GM18526 (cell line): ENCODE results near the gene RCN1.

ENCODE experiments used
- POLR2A ChIP-seq: IDR thresholded peaks from 3 replicates; pipeline ENCODE4 v1.6.1; 2011; ENCODE audit not compliant: insufficient read length; ENCODE audit errors: extremely low read depth

The RCN1 gene

DNA sequence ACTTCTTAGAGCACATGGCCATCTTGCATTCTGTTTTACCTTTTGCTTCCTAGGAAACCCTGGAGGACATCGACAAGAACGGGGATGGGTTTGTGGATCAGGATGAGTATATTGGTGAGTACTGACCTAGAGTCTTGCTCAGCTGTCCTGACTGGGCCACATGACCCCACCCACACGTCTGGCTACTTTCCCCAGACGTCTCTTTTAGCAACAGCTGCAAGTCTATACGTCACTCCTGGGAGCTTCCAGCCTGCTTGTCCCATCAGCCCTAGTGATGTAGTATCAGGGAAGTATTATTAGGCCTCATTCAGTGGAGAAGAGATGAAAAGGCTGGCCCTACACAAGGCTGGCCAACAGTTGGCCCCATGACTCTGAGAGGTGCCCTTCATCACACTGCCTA lies 9.6 kb downstream of the RCN1 start:
- no peak for TF ChIP-seq POLR2A

DNA sequence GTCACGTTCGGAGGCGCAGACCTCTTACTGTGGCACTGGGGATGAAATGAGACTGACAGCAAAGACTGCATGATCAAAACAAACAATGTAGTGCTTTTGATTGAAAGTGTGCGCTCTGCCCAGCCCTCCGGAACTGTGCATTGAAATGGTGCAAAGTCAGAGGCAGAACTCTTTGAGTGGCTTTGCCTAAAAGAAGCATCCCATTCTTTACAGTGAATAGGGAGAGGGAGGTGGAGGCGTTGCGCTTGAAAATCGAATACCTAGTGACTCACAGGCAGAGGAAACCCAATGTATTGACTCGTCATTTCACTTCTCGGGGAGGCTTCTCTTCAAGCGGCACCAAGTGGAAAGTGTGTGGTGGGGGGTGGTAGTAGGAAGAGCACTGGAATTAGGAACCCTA lies 10.9 kb downstream of the RCN1 start:
- TF ChIP-seq POLR2A = no peak

DNA sequence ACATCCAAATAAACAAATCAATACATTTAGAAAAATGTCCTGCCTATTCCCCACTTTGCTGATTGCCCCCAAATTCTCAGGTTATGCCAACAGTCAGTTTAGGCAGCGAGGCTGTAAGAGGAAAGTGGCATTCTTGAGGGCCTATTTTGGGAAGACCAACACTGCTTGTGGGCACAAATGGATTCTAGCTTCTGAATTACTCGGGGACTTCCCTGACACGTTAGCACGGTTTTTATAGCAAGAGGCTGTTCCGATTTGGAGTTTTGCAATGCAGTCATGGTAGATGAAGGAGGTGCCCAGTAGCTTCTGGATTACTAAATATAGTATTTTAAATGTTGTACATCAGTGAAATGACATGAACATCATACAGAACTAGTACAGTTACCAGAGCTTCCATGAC lies 13.1 kb downstream of the RCN1 start:
- TF ChIP-seq POLR2A = no peak

GRCh38 chr11:32105871-32106560 lies 15.1 kb downstream of the RCN1 start:
- no peak for TF ChIP-seq POLR2A

GRCh38 chr11:32107647-32108046 lies 16.8 kb downstream of the RCN1 start:
- no peak for TF ChIP-seq POLR2A

- no peak for TF ChIP-seq POLR2A
Observed at GRCh38 chr11:32108576-32108975, 17.7 kb downstream of the RCN1 start.

DNA sequence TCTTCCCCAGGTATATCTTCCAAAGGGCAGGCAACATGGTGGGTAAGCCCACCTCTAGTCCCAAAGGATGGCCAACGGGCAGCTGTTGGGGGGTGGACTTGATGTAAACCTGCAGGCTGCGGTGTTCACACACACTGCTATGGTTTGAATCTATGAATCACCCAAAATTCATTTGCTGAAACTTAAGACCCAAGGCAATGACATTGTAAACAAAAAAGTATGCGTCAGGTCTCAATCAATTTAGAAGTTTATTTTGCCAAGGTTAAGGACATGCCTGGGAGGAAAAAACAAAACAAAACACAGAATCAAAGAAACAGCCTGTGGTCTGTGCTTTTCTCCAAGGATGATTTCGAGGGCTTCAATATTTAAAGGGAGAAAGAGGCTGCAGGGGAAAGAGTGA lies 18.3 kb downstream of the RCN1 start:
- no peak for TF ChIP-seq POLR2A

- TF ChIP-seq POLR2A = no peak
Observed at GRCh38 chr11:32109592-32109991, 18.7 kb downstream of the RCN1 start.

DNA sequence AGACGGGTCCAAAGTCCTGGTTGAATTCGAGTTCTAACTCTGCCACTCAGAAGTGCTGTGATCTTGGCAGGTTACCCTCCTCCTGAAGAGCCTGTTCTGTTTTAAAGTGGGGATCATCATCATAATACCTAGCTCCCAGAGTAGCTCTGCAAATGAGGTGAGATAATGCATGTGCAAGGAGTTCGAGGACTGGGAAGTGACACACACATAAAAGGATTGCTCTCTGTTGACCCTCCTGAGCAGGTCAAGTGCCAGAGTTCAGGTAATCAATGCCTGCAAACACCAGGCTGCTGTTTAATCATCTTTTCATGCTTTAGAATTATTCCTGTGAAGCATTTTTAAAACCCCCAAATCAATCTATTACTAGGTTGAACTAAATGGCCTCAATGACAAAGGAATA lies 19.9 kb downstream of the RCN1 start:
- no peak for TF ChIP-seq POLR2A

DNA sequence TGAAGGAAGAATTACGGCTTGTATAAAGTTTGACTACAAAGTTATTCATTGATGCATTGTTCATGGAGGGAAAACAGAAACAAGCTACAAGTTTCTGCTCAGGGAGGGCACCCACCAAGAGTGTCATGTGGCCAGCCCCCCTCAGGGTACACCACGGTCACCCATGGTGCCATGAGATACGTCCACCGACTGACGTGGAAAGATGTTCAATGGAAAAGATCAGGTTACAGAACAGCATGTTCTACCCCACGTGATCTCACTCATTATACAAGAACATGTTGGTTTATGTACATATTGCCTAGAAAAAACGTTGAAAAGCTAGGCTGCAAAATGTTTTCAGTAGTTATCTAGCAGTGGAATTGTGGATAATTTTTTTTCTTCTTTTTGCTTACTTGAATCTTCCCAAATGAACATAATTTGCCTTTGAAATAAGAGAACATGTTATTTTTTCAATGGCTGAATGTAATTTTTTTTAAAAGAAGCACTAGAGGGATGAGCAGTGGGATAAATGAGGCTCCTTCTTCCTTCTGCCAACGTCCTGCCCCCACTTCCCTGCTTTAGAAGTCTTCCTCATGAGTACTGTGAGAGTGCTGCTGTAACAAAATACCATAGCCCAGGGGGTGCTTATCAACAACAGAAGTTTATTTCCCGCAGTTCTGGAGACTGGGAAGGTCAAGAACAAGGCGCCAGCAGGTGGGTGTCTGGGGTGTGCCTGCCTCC lies 22.5 kb downstream of the RCN1 start:
- TF ChIP-seq POLR2A = no peak

GRCh38 chr11:32113920-32114203 lies 23.0 kb downstream of the RCN1 start:
- TF ChIP-seq POLR2A = no peak

DNA sequence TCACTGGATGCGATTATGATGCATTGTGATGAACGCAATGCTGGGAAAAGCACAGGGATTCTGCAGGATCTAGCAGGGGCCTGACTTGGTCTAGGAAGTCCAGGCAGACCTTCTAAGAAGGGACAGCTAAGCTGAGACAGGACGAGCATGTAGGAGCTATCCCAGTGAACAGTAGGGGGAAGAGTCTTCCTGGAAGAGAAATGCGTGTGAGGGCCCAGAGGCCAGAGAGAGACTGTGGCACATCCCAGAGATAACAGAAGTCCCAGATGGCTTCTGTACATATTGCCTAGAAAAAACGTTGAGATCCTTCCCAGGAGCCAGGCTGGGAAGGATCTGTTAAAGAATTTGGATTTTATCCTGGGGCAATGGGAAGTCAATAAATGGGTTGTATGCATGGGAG lies 24.6 kb downstream of the RCN1 start:
- TF ChIP-seq POLR2A = no peak

GRCh38 chr11:32116668-32117067 lies 25.8 kb downstream of the RCN1 start:
- TF ChIP-seq POLR2A = no peak

DNA sequence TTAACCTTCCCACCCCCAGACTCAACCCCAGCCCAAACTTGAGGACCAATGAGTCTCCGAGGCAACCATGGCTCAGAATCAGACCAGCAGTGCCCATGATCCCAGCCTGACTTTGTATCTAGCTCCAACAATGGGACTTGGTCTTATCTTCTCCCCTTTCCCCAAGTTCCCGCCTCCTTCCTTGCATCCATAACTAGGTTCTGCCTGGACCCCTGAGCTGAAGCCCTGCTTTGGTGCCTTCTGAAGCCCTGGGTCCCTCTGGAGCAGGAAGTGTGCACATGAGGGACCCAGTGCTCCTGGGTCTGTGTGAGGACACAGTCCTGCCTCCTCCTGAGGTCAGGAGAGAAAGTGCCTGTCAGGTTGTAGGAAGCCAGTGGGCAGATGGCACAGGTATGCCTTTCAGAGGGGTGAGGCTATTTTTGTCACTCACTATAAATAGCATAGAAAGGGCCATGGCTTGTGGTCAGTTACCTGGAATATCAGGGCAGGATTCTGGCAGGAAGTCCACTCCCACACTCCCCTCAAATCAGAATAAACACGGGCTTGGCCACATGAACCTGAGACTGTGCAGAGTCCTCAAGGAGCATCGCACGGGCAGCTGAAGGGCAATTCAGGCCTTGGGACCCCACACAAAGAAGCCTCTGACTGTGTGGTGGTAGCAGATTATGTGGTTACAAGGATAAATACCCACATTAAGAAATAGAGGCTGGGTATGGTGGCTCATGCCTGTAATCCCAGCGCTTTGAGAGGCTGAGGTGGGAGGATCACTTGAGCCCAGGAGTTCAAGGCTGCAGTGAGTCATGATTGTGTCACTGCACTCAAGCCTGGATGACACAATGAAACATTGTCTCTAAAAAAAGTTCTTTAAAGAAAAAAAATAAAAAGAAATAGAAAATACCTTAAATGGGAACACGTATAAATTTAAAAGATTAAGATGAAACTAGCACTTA lies 27.4 kb downstream of the RCN1 start:
- no peak for TF ChIP-seq POLR2A

DNA sequence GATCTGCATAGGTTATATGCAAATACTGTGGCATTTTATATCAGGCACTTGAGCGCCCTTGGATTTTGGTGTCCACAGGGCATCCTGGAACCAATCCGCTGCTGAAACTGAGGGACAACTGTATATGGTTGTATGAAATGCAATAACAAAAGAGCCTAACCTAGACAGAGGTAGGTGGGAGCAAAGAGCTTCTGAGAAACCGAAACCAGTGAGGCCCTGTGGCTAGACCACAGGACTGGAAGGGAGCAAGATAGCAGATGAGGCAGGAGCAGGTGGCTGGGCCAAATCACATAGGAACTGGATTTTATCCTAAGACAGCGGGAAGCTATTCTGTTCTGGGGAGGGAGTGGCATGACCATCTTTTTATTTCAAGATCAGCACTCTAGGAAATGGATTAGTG lies 30.1 kb downstream of the RCN1 start:
- no peak for TF ChIP-seq POLR2A

GRCh38 chr11:32122200-32122599 lies 31.3 kb downstream of the RCN1 start:
- no peak for TF ChIP-seq POLR2A
